PFSK-1 (cell line): ENCODE results near the gene TBC1D3B.

ENCODE experiments used
- FOXP2 ChIP-seq: optimal IDR thresholded peaks from 2 replicates; pipeline ENCODE3; 2011; ENCODE audit warnings: borderline replicate concordance, control low read depth, inconsistent platforms; ENCODE audit not compliant: insufficient read depth; ENCODE audit errors: extremely low read length, extremely low read depth
- POLR2AphosphoS5 ChIP-seq: IDR thresholded peaks from 2 replicates; pipeline ENCODE4 v1.6.1; 2012; ENCODE audit warnings: low read depth, mild to moderate bottlenecking, control low read depth, low read length, moderate library complexity
- REST ChIP-seq, 2 experiments: IDR thresholded peaks; 2 replicates each; pipeline versions ENCODE4 v1.6.1 to v1.8.0; 2011 to 2012; ENCODE audit warnings: low read depth in 2 of 2, low read length in 2 of 2, control low read depth in 1 of 2, inconsistent platforms in 1 of 2, mild to moderate bottlenecking in 1 of 2, moderate library complexity in 1 of 2; ENCODE audit not compliant: insufficient read depth in 1 of 2
- SIN3A ChIP-seq: IDR thresholded peaks from 2 replicates; pipeline ENCODE4 v1.6.1; 2012; ENCODE audit warnings: mild to moderate bottlenecking, low read length, moderate library complexity, borderline replicate concordance; ENCODE audit not compliant: insufficient read depth
- TAF1 ChIP-seq: IDR thresholded peaks from 2 replicates; pipeline ENCODE4 v1.6.1; 2012; ENCODE audit warnings: low read length, control low read depth, borderline replicate concordance; ENCODE audit not compliant: insufficient read depth

Gene TBC1D3B

GRCh38 chr17:36117505-36118382 lies 58.7 kb downstream of the TBC1D3B start:
- TF ChIP-seq POLR2AphosphoS5 (no peak), TAF1 (no peak), FOXP2 (no peak), REST (IDR thresholded peaks at IDR 0.05; ENCODE audit: insufficient read depth in 1 of 2, low read depth in 2 of 2, low read length in 2 of 2) (no peak), SIN3A (no peak)
